VCaP (cell line): ENCODE results near the gene PRIM2.
"Not testable (repeated sequence)": the region's sequence is repeated elsewhere in the genome, so short reads cannot be mapped to it uniquely, and the experiment has no call there.

ENCODE experiments used
- H3K27ac ChIP-seq: fragments of 450-650 bp; 2 replicates; pipeline ENCODE4 v1.5.1; 2017
- TF ChIP-seq, protein P1 (sequence below): fragments of 450-650 bp; conservative IDR thresholded peaks from 2 replicates; pipeline ENCODE4 v1.5.1; 2017; ENCODE audit warnings: mild to moderate bottlenecking, moderate library complexity

The PRIM2 gene

DNA sequence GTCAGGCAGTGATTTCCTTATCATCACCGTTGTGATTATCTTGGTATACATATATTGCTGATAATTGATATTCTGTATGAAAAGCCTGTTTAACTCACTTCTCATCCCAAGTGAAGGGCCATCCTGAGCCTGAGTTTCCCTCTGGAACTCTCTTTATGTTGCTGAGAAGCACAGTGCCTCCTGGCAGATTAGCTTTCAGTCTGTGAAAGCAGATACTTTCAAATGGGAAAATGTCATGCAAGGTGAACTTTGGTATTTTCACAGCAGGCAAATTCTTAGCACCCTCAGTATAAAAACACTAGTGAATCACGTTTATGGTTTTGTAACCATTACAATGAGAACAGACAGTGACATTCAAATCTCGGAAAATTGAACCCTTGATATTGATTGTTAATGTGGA lies 151.6 kb downstream of the PRIM2 start:
- H3K27ac ChIP-seq, result no peak overlapping the region

DNA sequence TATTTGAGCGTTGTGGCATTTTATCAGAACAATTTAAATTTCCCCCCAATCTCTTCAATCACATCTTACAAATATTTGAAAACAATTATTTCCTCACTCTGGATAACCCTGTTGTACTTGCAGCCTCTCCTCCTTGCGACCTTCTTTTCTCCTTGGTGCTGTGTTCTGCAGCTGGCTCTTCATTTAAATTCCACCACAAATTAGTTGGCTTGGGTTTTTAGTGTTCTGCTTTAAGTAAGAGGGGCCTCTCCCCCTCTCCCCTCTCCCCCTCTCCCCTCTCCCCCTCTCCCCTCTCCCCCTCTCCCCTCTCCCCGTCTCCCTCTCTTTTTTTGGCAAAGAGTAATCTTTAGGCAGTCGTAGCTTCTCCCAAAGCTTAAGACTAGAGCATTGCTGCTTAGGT lies 152.7 kb downstream of the PRIM2 start:
- H3K27ac ChIP-seq, result not testable (repeated sequence)

More for the DNA sequence above, 151.6 kb downstream of the PRIM2 start:
- TF ChIP-seq, protein P1, sequence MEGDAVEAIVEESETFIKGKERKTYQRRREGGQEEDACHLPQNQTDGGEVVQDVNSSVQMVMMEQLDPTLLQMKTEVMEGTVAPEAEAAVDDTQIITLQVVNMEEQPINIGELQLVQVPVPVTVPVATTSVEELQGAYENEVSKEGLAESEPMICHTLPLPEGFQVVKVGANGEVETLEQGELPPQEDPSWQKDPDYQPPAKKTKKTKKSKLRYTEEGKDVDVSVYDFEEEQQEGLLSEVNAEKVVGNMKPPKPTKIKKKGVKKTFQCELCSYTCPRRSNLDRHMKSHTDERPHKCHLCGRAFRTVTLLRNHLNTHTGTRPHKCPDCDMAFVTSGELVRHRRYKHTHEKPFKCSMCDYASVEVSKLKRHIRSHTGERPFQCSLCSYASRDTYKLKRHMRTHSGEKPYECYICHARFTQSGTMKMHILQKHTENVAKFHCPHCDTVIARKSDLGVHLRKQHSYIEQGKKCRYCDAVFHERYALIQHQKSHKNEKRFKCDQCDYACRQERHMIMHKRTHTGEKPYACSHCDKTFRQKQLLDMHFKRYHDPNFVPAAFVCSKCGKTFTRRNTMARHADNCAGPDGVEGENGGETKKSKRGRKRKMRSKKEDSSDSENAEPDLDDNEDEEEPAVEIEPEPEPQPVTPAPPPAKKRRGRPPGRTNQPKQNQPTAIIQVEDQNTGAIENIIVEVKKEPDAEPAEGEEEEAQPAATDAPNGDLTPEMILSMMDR, result no peak

DNA sequence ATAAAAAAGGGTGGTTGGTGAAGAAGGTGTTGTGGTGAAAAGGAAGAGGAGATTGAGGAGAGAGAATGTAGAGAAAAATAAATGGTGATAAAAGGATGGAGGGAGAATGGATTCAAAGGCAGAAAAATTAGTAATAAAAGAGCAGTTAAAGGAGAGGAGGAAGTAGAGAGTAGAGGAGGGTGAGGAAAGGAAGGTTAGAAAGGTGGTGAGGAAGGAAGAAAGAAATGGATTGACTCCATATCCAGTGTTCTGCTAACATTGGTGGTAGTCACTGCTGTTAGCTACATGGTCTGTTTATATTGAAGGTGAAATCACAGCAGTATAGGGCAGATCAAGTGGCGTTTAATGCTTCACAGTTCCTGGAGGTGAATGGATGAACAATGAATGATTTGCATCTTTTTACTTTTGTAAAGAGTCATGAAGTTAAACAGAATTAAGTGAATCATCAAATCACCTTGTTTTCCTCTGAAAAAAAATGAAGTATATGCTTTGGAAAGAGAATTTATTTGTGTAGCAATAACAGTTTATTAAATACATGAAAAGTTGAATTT lies 154.0 kb downstream of the PRIM2 start:
- not testable (repeated sequence) for H3K27ac ChIP-seq

DNA sequence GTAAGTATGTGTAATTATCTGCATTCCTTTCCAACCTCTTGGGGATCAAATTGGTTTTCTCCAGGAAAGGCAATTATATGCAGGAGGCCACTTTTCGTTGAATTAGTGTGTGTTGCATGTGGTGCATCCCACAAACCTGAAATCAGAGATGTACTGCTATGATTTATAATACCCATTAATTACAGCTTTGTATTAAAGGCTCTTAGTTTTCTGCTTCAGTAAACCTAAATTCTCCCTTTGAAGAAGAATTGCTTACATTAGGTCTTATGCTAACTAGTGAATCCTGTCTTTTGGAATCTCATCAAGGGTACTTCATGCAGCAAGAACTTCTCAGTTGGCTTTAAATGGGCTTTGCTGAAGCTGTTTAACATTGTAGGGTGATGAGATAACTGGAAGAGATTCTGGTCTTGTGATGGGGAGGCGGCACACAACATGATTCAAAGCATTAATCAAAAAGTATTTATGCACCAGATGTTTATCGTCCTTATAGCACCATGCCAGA lies 155.5 kb downstream of the PRIM2 start:
- not testable (repeated sequence) for H3K27ac ChIP-seq

DNA sequence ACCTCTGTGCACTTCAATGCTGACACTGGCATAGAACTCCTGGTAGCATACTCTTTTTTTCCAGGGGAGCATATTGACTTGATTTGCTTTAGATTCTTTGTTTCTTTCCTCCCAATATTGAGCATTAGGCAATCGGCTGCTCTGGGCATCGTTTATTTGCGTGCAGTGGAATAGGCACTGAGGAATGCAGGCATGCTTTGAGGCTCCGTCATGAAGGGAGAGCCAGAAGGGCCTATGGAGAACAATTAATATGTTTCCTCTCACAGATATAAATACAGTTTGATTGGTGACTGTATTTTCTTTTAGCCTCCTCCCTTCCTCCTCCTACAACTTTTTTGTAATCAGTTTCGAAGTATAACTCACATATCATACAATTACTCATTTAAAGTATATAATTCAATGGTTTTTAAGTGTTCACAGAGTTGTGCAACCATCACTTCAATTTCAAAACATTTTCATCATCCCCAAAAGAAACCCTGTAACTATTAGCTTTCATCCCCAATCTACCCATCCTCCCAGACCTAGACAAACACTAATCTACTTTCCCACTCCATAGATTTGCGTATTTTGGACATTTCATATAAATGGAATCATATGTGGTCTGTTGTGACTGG lies 157.5 kb downstream of the PRIM2 start:
- H3K27ac ChIP-seq, result not testable (repeated sequence)

DNA sequence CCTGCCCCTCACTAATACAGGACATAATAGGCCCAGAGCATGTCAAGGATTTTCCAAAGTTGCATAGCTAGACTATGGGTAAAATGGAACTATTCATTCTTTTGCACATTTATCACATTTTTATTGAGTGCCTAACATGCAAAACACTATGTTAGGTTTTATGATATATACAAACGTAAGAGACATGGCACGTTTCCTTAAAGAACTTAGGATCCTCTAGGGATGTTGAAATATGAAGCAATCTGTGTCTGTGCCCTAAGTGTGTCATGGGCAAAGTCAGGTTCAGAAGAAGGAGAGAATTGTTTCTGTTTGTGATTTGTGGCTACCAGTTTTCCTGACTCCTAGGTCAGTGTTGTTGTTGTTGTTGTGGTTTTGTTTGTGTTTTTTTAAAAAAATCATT lies 158.2 kb downstream of the PRIM2 start:
- H3K27ac ChIP-seq, result not testable (repeated sequence)

DNA sequence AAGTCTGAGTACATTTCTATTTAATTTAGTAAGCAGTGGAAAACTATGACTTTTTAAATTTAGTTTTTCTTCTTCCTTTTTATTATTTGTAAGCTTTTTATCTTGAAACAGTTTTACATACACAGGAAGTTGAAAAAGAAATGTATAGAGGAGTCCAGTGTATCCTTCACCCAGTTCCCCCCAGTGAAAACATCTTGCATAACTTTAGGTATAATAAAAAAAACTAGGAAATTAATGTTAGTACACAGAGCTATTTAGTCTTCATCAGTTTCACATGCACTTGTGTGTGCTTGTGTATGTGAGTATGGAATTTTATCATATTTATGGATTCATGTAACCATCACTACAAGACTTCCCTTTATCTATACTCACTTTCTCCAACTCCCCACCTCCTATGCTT lies 162.8 kb downstream of the PRIM2 start:
- not testable (repeated sequence) for H3K27ac ChIP-seq

DNA sequence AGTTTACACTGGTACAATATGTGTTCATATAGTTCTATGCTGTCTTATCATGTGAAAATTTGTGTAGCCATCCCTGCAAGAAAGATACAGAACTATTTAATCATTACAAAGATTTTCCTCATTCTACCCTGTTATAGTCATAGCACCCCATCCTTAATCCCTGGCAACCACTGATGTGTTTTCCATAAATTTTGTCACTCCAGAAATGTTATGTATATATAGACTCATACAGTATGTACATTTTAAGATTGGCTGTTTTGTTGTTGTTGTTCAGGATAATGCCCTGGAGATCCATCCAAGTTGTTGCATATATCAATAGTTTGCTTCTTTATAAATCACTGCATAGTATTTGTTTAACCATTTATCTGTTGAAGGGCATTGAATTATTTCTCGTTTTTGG lies 163.7 kb downstream of the PRIM2 start:
- not testable (repeated sequence) for H3K27ac ChIP-seq

DNA sequence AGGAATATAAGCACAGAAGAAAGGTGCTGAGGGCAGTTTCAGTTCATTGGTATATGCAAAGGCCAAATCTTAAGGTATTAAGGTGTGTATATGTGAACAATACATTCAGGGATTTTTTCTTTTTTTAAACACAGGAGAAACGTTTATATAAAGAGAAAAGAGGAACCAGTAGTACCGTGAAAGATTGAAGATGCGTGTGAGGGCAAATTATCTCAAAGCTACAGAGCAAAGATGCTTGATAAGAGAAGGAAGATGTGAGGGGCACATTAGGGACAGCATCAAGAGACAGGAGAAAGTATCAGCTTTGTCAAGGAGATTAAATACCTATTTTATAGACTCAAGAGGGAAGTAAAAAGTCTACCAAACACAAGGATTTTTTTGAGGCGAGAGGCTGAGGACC lies 165.0 kb downstream of the PRIM2 start:
- not testable (repeated sequence) for H3K27ac ChIP-seq

DNA sequence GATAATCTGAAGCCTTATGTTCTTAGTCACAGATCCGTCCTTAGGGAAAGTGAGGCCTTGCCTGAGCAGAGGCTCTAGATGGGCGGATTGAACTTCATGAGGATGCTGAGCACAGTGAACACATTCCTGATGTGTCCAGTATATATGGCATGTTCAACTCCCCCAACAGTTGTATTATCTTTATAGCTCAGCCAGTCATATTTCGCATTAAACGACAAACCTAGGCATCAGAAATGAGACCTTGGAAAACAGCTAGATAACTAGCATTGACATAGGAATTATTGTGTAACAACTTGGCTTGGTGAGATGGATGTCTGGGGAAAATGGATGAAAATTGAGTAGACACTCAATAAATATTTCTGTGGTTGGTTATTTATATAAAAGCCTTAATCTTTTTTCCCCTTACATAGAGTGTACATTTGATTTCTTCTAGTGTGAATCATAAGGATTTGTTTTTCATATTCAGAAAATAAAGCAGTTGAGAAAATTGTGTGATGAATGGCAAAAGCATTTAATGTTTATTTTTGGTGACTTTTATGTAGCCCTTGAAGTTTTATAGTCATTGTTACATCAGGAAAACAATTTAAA lies 169.2 kb downstream of the PRIM2 start:
- H3K27ac ChIP-seq, result not testable (repeated sequence)

DNA sequence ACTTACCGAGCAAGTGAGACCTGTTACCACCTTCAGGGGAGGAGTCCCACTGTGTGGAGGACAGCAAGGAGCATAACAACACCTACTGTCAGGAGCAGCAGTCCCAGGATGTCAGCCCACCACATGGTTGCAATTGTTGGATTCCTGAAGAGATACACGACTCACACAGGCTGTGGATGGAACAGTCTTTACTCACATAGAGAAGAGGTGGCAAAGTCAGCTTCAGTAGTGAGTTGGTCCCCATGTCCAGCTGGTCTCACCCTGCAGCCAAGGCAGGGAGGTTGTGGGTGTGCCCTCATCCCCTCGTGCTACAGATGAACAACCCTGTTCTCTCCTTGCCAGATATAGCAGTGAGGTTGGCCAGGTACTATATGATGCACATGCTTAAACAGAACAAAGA lies 171.1 kb downstream of the PRIM2 start:
- H3K27ac ChIP-seq, result not testable (repeated sequence)

DNA sequence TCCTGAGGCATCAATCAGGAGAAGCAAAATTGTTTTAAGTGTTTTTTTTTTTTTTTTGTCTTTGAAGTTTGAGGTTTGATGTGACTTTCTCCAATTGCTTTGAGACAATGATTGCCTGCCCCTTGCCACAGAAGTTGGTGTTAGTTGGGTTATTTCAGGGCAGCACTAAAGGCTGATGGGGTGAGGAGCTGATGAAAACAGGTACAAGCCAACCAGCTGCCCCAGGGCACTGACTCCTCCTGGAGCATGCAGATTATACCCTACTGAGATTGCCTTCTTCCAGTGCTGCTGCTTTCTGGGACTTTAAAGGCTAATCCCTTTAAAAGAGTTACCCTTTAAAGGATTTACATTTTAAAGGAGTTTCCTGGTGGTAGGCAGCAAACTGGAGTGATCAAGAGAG lies 172.5 kb downstream of the PRIM2 start:
- H3K27ac ChIP-seq, result not testable (repeated sequence)

DNA sequence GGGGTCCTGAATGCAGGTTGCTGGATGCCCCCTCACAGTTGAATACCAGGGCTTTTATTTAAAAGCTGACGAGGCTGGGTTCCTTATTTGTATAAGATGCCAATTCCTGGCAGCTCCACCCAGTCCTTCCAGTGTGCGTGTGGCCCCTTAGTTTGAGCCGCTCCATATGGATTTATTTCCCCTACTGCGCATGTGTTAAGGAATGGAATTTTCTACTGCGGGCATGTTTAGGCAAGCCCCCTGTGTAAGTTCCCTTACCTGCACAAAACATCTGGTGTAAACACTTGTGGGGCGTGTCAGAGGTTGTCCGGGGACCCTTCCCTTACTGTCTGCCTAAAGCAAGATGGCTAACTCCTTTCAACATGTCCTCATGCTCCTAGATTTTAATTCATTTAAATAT lies 174.4 kb downstream of the PRIM2 start:
- H3K27ac ChIP-seq, result not testable (repeated sequence)

DNA sequence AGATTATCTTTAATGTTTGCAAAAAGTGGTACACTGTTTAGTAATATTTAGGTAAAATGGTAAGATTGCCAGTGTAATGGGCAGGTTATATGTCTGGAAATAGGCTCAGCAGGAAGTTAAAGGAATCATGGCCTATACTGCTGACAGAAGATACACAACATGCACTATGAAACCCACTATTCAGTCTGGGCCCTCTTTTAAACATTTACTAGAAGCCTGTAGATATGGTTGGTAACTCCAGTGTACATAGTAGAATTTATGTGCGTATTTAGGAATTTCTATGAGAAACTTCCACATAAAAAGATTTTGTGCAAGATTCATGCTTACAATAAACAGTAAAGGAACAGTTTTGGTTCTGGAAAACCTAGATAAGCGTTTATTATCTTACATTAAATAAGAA lies 178.8 kb downstream of the PRIM2 start:
- H3K27ac ChIP-seq, result peak overlapping the region; percentile 79

DNA sequence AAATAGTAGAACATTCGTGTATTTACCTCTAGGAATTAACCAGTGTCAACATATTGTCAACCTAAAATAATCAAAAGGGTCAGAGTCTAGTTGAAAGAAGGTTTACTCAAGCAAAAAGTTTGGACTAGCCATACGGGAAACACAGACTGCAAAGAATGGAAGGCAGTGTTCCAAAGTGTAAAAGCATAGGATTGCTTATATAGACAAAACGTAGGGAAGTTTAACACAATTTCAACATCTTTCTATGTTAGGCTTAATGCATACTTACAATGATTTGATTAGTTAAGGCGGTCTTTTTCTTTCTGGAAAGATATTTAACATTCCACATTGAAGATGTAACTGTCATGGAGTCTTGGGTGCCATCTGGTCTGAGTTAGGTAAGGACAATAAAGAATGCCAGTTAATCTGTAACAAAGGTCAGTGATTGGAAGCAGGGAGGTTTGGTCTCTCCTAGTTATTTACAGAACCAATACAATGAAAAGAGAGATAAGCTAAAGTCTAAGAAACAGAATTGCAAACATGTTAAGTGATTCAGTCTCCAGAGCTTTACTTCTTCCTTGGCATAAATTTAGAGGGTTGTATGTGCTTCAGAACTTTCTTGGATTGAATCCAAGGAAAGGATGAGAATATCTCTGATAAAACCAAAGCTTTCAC lies 183.1 kb downstream of the PRIM2 start:
- H3K27ac ChIP-seq, result peak overlapping the region; percentile 79

DNA sequence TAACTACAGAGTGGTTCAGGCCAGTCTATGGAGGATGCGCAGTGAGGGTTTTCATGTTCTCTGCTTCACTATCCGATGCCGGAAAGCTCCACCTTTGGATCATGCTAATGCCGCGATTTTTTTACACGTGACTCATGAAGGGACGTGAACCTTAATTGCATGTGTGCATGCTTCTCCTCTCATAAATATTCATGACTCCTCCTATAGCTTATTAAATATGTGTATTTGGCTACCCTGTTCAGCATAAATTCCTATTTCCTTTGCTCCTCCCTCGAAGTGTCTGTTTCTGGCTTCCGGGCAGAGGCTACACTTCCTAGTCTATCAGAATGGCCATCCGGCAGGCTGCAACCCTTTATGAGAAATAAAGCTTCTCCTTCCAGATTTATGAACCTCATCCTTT lies 185.0 kb downstream of the PRIM2 start:
- H3K27ac ChIP-seq, result not testable (repeated sequence)

DNA sequence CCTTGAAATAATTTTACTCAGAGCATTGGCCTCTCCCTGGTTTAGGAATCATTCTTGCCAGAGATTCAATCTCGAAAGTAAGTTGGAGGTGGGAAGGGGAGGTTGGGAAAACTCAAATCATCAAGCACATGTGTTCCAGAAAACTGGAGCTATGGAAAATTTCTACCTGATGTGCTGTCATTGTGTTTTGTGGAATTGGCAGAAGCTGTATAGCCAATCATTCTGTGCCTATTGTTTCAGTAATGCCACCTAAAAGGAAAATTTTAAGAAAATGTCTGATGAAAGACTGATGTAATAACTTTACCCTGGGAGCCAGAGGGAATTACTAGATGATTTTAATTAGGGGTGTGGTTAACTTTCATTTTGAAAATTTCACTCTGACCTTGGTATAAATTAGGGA lies 187.8 kb downstream of the PRIM2 start:
- not testable (repeated sequence) for H3K27ac ChIP-seq

DNA sequence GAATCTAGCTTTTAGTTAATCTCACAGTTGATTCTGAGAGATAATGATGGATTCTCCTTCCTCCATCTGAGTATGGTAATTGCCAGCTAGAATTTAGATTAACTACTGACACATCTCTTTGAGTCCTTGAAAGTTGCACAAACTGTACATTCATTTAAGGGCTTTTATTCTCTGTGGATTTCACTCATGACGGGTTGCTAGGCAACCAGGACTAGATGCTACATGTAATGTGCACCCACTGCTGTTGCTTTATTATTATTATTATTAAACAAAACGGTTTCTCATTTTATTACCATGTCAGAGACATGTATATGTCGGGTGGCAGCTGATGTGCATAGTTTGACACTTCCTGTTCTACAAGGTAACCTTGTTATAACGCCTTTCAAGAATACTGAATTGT lies 193.0 kb downstream of the PRIM2 start:
- not testable (repeated sequence) for H3K27ac ChIP-seq

DNA sequence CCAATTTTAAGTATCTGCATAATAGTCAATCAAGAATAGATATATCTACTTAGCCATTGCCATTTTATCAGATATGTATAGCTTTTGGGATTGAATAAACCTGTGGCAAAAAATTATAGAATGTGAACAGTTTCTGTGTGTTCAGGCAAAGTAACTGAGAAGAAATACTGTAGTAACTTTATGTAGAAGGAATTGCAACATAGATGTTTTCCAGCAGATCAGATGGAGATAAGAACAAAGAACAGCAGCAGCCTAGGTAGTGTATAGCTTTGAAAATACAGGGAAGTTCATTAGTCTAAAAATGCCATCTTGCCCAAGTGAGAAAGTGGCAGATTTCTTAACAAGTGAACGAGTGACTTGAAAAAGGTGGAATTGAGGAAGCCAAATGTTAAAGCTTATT lies 197.7 kb downstream of the PRIM2 start:
- H3K27ac ChIP-seq, result not testable (repeated sequence)

DNA sequence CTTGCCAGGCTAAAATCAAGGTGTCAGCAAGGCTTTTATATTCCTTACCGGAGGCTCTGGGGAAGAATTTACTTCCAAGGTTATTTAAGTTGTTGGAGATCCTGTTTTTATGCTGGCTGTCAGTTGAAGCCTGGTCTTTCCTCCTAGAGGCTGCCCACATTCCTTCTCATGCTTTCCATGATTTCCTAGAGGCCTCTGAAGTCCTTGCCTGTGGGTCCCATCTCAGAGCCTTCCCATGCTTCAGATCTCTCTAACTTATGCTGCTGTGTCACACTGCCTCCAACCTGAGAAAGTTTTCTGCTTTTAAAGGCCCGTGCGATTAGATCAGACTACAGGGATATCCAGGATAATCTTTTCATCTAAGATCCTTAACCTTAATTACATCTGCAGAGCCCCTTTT lies 198.4 kb downstream of the PRIM2 start:
- H3K27ac ChIP-seq, result not testable (repeated sequence)

DNA sequence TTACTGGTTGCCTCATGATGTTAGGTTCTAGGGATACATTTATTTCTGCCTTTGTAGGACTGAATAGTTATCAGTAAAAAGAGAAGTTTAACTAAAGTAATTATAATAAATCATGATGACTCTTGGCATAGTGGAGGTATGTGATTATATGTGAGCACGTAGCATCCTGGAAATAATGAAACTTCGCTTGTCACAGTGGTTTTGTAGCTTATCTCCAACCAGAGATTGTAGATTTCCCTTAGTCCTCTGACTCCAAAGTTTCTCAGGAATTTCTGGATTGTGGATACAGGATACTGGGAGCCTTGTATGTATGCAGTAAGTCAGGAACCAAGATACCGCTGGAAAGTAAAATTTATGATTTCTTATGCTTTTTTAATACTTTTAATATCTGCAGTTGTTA lies 199.3 kb downstream of the PRIM2 start:
- not testable (repeated sequence) for H3K27ac ChIP-seq

DNA sequence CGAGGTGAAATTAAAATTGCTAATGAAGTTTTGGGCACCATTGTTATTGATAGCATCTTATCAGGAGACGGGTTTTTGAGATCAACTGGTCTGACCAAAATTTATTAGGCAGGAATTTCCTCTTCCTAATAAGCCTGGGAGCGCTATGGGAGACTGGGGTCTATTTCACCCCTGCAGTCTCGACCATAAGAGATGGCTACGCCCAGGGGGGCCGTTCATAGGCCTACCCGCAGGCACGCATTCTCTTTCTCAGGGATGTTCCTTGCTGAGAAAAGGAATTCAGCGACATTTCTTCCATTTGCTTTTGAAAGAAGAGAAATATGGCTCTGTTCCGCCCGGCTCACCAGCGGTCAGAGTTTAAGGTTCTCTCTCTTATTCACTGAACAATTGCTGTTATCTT lies 201.8 kb downstream of the PRIM2 start:
- H3K27ac ChIP-seq, result not testable (repeated sequence)
